Stimulated activated naive CD4-positive, alpha-beta T cell (primary cell): ENCODE measurements around the gene CD2AP.
"Not testable (repeated sequence)": the region's sequence is repeated elsewhere in the genome, so short reads cannot be mapped to it uniquely, and the experiment has no call there.

ENCODE experiments used
- DNase-seq, 6 experiments: peaks; one replicate each; lab custom pipeline; 2025; lab: John Stamatoyannopoulos, UW

CD2AP gene

GRCh38 chr6:47633141-47633540 lies 155.6 kb downstream of the CD2AP start:
- no peak for DNase-seq

- DNase-seq = no peak
Observed at GRCh38 chr6:47634210-47635047, 156.8 kb downstream of the CD2AP start.

- DNase-seq = no peak
Observed at GRCh38 chr6:47646689-47647088, 169.1 kb downstream of the CD2AP start.

GRCh38 chr6:47647188-47647587 lies 169.6 kb downstream of the CD2AP start:
- DNase-seq = no peak

- DNase-seq = not testable (repeated sequence)
Observed at GRCh38 chr6:47647626-47648025, 170.0 kb downstream of the CD2AP start.

GRCh38 chr6:47648031-47648430 lies 170.4 kb downstream of the CD2AP start:
- no peak for DNase-seq

- DNase-seq = no peak
Observed at GRCh38 chr6:47650553-47651432, 173.2 kb downstream of the CD2AP start.

- DNase-seq = no peak
Observed at GRCh38 chr6:47651505-47651944, 173.9 kb downstream of the CD2AP start.

GRCh38 chr6:47653706-47654105 lies 176.1 kb downstream of the CD2AP start:
- DNase-seq = no peak

- DNase-seq = no peak
Observed at GRCh38 chr6:47654255-47654654, 176.7 kb downstream of the CD2AP start.

- no peak for DNase-seq
Observed at GRCh38 chr6:47655719-47656595, 178.4 kb downstream of the CD2AP start.

GRCh38 chr6:47661960-47662359 lies 184.4 kb downstream of the CD2AP start:
- no peak for DNase-seq

GRCh38 chr6:47663462-47664216 lies 186.1 kb downstream of the CD2AP start:
- DNase-seq = no peak

- no peak for DNase-seq
Observed at GRCh38 chr6:47665112-47665511, 187.5 kb downstream of the CD2AP start.

GRCh38 chr6:47669684-47670513 lies 192.3 kb downstream of the CD2AP start:
- DNase-seq = no peak

- no peak for DNase-seq
Observed at GRCh38 chr6:47670851-47671250, 193.3 kb downstream of the CD2AP start.

GRCh38 chr6:47671777-47672176 lies 194.2 kb downstream of the CD2AP start:
- no peak for DNase-seq

- DNase-seq = no peak
Observed at GRCh38 chr6:47672816-47673215, 195.2 kb downstream of the CD2AP start.

GRCh38 chr6:47674673-47675072 lies 197.1 kb downstream of the CD2AP start:
- DNase-seq = no peak
